Caco-2 (cell line): ENCODE results near the gene ISL2. TPM values are rescaled to one million over a fixed set of nuclear protein-coding genes. Genes with fewer than 3 reads are reported as not detected.

Source experiments
- BruUV-seq: library from RNA; stranded (reverse); fragments of 400-500 nt; replicated peaks from 2 replicates; lab custom pipeline; 2021; lab: Mats Ljungman, UMichigan
- CTCF ChIA-PET: fragments of 300-600 bp; sonication (Branson Sonifier 250); formaldehyde crosslinking; loops from one replicate; lab custom pipeline; 2022; ENCODE audit warnings: antibody characterized with exemption; lab: Charles Lee
- POLR2A ChIA-PET: fragments of 300-600 bp; sonication (Branson Sonifier 250); formaldehyde crosslinking; loops from one replicate; lab custom pipeline; 2022; ENCODE audit warnings: antibody characterized with exemption; lab: Charles Lee
- DNase-seq, 2 experiments: peaks; one replicate each; pipeline versions ENCODE4 v3.0.0 to v3.0.0-alpha.2; 2020 to 2022
- H3K27me3 ChIP-seq: replicated peaks from 2 replicates; pipeline ENCODE4 v1.6.0; 2011; ENCODE audit warnings: low read length; ENCODE audit not compliant: control insufficient read depth, insufficient read depth
- H3K36me3 ChIP-seq: 2 replicates; pipeline ENCODE4 v1.5.1; 2011; ENCODE audit warnings: low read length; ENCODE audit not compliant: control insufficient read depth, insufficient read depth
- H3K4me1 ChIP-seq: fragments of 250-450 bp; sonication (Bioruptor Pico); 2 replicates; pipeline ENCODE4 v1.5.1; 2020; ENCODE audit warnings: mild to moderate bottlenecking
- H3K4me3 ChIP-seq: 2 replicates; pipeline ENCODE4 v1.5.1; 2011; ENCODE audit warnings: low read depth, mild to moderate bottlenecking, control low read depth, low read length
- H3K9me3 ChIP-seq: fragments of 250-450 bp; sonication (Bioruptor Pico); 2 replicates; pipeline ENCODE4 v1.5.1; 2020; ENCODE audit warnings: mild to moderate bottlenecking, moderate library complexity
- H3K27ac Mint-ChIP-seq: one replicate; pipeline ENCODE4 v1.8.0; 2022; ENCODE audit warnings: mixed read lengths; ENCODE audit not compliant: unreplicated experiment
- H3K27me3 Mint-ChIP-seq: one replicate; pipeline ENCODE4 v1.8.0; 2022; ENCODE audit warnings: mixed read lengths; ENCODE audit not compliant: insufficient read depth, unreplicated experiment
- H3K36me3 Mint-ChIP-seq: one replicate; pipeline ENCODE4 v1.8.0; 2022; ENCODE audit warnings: mild to moderate bottlenecking, mixed read lengths; ENCODE audit not compliant: insufficient read depth, unreplicated experiment
- H3K4me1 Mint-ChIP-seq: one replicate; pipeline ENCODE4 v1.8.0; 2022; ENCODE audit warnings: low read depth, mixed read lengths; ENCODE audit not compliant: unreplicated experiment
- H3K4me3 Mint-ChIP-seq: one replicate; pipeline ENCODE4 v1.8.0; 2022; ENCODE audit warnings: mild to moderate bottlenecking, moderate library complexity, mixed read lengths; ENCODE audit not compliant: unreplicated experiment
- H3K9me3 Mint-ChIP-seq: one replicate; pipeline ENCODE4 v1.8.0; 2022; ENCODE audit warnings: mixed read lengths; ENCODE audit not compliant: unreplicated experiment
- intact Hi-C: fragments of 100-400 bp; cut with micrococcal nuclease; formaldehyde crosslinking; loops from one replicate; pipeline ENCODE4 v1.10.0; 2022; ENCODE audit not compliant: unreplicated experiment
- total RNA-seq: library from RNA; stranded (reverse); gene quantifications from 2 replicates; pipeline ENCODE4 v1.2.3, GENCODE V29; 2022
- TF ChIP-seq, protein P1 (sequence below), 2 experiments: fragments of 200-600 bp in 1 of 2; IDR thresholded peaks; 1 replicate in 1 of 2; 2 replicates in 1 of 2; pipeline versions ENCODE4 v1.5.1 to v1.8.0; 2011 to 2022; ENCODE audit warnings: antibody characterized with exemption in 1 of 2, control low read depth in 1 of 2, inconsistent platforms in 1 of 2, low read depth in 1 of 2, low read length in 1 of 2, mild to moderate bottlenecking in 1 of 2, moderate library complexity in 1 of 2; ENCODE audit not compliant: insufficient read depth in 1 of 2, severe bottlenecking in 1 of 2, unreplicated experiment in 1 of 2

The ISL2 gene
- total RNA-seq, 1 experiment from 2014 or later, result 11.0 TPM

DNA sequence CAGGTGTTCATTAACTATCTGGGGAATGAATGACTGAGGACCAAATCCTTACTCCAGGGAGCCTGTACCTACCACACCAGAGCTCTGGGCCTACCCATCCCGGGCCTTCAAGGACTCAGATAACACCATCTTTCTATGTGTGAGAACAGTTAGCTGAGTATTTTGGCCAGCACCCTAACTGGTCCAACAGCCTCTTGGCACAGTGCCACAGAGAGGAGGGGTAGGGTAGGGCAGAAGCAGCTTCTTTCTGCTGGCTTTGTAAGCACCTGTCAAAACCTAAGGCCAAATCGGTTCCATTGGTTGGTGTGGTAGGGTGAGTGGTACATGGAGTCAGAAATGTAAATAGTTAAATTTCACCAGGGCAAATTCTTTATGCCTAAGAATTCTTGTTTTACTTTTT, 26.7 kb downstream of the ISL2 start:
- Histone ChIP-seq H3K4me1 (no peaks in the 10 kb centered on the region), H3K27me3 (no peaks in the 10 kb centered on the region), H3K36me3 (no peaks in the 10 kb centered on the region), H3K4me3 (no peak overlapping the region), H3K9me3 (no peaks in the 10 kb centered on the region)
- BruUV-seq, result no TSS peak
- H3K4me3 Mint-ChIP-seq, result no peak overlapping the region
- CTCF ChIA-PET, result no interaction called here
- peaks cover 4% of the 10 kb centered on the region for H3K4me1 Mint-ChIP-seq
- POLR2A ChIA-PET, result no interaction called here
- no peaks in the 10 kb centered on the region for H3K36me3 Mint-ChIP-seq
- no peak for DNase-seq
- intact Hi-C loops, result no loop called here
- H3K27me3 Mint-ChIP-seq, result no peaks in the 10 kb centered on the region
- H3K27ac Mint-ChIP-seq, result no peak overlapping the region
- H3K9me3 Mint-ChIP-seq, result no peaks in the 10 kb centered on the region
- TF ChIP-seq, protein P1, sequence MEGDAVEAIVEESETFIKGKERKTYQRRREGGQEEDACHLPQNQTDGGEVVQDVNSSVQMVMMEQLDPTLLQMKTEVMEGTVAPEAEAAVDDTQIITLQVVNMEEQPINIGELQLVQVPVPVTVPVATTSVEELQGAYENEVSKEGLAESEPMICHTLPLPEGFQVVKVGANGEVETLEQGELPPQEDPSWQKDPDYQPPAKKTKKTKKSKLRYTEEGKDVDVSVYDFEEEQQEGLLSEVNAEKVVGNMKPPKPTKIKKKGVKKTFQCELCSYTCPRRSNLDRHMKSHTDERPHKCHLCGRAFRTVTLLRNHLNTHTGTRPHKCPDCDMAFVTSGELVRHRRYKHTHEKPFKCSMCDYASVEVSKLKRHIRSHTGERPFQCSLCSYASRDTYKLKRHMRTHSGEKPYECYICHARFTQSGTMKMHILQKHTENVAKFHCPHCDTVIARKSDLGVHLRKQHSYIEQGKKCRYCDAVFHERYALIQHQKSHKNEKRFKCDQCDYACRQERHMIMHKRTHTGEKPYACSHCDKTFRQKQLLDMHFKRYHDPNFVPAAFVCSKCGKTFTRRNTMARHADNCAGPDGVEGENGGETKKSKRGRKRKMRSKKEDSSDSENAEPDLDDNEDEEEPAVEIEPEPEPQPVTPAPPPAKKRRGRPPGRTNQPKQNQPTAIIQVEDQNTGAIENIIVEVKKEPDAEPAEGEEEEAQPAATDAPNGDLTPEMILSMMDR (IDR thresholded peaks at IDR 0.05; ENCODE audit: insufficient read depth in 1 of 2, low read depth in 1 of 2, low read length in 1 of 2, severe bottlenecking in 1 of 2, unreplicated experiment in 1 of 2), result no peak

GRCh38 chr15:76366714-76367113, 30.1 kb downstream of the ISL2 start:
- no peaks in the 10 kb centered on the region for H3K36me3 Mint-ChIP-seq
- H3K27me3 ChIP-seq, result no peaks in the 10 kb centered on the region
- no peaks in the 10 kb centered on the region for H3K9me3 ChIP-seq
- H3K27me3 Mint-ChIP-seq, result no peaks in the 10 kb centered on the region
- no peak overlapping the region for H3K4me3 ChIP-seq
- ChIA-PET CTCF (no interaction called here), POLR2A (no interaction called here)
- H3K4me1 ChIP-seq, result no peaks in the 10 kb centered on the region
- H3K27ac Mint-ChIP-seq, result no peak overlapping the region
- peaks cover 8% of the 10 kb centered on the region for H3K4me1 Mint-ChIP-seq
- DNase-seq, result no peak
- no peaks in the 10 kb centered on the region for H3K9me3 Mint-ChIP-seq
- TF ChIP-seq, protein P1 (IDR thresholded peaks at IDR 0.05; ENCODE audit: insufficient read depth in 1 of 2, low read depth in 1 of 2, low read length in 1 of 2, severe bottlenecking in 1 of 2, unreplicated experiment in 1 of 2), result no peak
- H3K4me3 Mint-ChIP-seq, result no peak overlapping the region
- no peaks in the 10 kb centered on the region for H3K36me3 ChIP-seq
- BruUV-seq, result no TSS peak
- intact Hi-C loops, result no loop called here

GRCh38 chr15:76368122-76368621, 31.6 kb downstream of the ISL2 start:
- Mint-ChIP-seq H3K4me1 (peaks cover 8% of the 10 kb centered on the region), H3K4me3 (no peak overlapping the region), H3K27ac (no peak overlapping the region), H3K9me3 (no peaks in the 10 kb centered on the region), H3K27me3 (no peaks in the 10 kb centered on the region), H3K36me3 (peaks cover 6% of the 10 kb centered on the region)
- DNase-seq, result no peak
- Histone ChIP-seq H3K4me3 (no peak overlapping the region), H3K9me3 (no peaks in the 10 kb centered on the region), H3K27me3 (no peaks in the 10 kb centered on the region), H3K4me1 (no peaks in the 10 kb centered on the region), H3K36me3 (no peaks in the 10 kb centered on the region)
- TF ChIP-seq, protein P1 (IDR thresholded peaks at IDR 0.05; ENCODE audit: insufficient read depth in 1 of 2, low read depth in 1 of 2, low read length in 1 of 2, severe bottlenecking in 1 of 2, unreplicated experiment in 1 of 2), result no peak
- POLR2A ChIA-PET, result no interaction called here
- no TSS peak for BruUV-seq
- CTCF ChIA-PET, result no interaction called here
- intact Hi-C loops, result no loop called here
